ENCODE results near the gene ECEL1. TPM values are rescaled to one million over a fixed set of nuclear protein-coding genes. Genes with fewer than 3 reads are reported as not detected.
"Not testable (repeated sequence)": the region's sequence is repeated elsewhere in the genome, so short reads cannot be mapped to it uniquely, and the experiment has no call there.

Gene ECEL1
- total and polyA plus RNA-seq, 4 donors = 0.09 to 0.35 (median 0.23) TPM

DNA sequence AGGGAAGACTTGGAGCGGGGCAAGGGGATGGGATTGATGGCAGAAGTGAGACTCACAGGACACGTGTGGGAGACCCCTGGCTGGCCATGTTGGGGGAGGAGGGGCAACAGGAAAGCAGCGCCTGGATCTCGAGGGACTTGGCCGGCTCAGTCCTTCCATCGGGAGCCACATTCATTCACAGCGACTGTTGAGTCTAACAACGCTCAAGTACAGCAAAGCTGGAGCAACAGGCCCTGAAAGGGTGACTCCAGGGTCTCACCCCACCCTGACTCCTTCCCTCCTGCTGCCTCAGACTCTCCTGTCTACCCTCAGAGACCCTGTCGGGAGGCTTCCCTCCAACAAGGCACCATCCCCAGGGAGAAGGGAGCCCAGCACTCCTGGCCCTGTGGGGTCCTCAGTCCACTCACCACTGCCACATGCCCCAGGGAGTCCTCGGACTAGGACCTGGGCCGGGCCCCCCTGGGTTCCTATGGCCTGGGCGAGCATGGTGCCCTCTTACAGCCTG is 46.4 kb downstream of the ECEL1 start:
- Histone ChIP-seq H3K9me3 (ENCODE audit: control insufficient read depth in 4 of 4, insufficient read depth in 3 of 4, low read length in 3 of 4) (no peaks in the 10 kb centered on the region), H3K27ac (ENCODE audit: low read depth in 1 of 2, low read length in 1 of 2) (no peak overlapping the region), H3K4me1 (ENCODE audit: control insufficient read depth in 5 of 5, insufficient read depth in 5 of 5, low read length in 5 of 5) (no peaks in the 10 kb centered on the region), H3K36me3 (ENCODE audit: control insufficient read depth in 4 of 4, insufficient read depth in 4 of 4, low read length in 4 of 4) (no peaks in the 10 kb centered on the region), H3K9ac (ENCODE audit: insufficient read depth in 1 of 2, low read length in 2 of 2) (no peak overlapping the region), H3K4me3 (no peak overlapping the region), H3K27me3 (ENCODE audit: control insufficient read depth in 3 of 3, insufficient read depth in 3 of 3, low read length in 2 of 3) (no peaks in the 10 kb centered on the region)
- no peak for ATAC-seq (ENCODE audit: insufficient read depth, low FRiP score)
- TF ChIP-seq, protein P1, sequence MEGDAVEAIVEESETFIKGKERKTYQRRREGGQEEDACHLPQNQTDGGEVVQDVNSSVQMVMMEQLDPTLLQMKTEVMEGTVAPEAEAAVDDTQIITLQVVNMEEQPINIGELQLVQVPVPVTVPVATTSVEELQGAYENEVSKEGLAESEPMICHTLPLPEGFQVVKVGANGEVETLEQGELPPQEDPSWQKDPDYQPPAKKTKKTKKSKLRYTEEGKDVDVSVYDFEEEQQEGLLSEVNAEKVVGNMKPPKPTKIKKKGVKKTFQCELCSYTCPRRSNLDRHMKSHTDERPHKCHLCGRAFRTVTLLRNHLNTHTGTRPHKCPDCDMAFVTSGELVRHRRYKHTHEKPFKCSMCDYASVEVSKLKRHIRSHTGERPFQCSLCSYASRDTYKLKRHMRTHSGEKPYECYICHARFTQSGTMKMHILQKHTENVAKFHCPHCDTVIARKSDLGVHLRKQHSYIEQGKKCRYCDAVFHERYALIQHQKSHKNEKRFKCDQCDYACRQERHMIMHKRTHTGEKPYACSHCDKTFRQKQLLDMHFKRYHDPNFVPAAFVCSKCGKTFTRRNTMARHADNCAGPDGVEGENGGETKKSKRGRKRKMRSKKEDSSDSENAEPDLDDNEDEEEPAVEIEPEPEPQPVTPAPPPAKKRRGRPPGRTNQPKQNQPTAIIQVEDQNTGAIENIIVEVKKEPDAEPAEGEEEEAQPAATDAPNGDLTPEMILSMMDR (IDR thresholded peaks at IDR 0.05; ENCODE audit: control extremely low read depth, extremely low read depth) = no peak
- 74 to 76% methylated on average over 11 to 12 of the region's 12 CpGs for WGBS, 2 donors
- no peak for DNase-seq

- H3K36me3 ChIP-seq (ENCODE audit: control insufficient read depth in 4 of 4, insufficient read depth in 4 of 4, low read length in 4 of 4); H3K27me3 ChIP-seq (ENCODE audit: control insufficient read depth in 3 of 3, insufficient read depth in 3 of 3, low read length in 2 of 3); H3K27ac ChIP-seq (ENCODE audit: low read depth in 1 of 2, low read length in 1 of 2); H3K9me3 ChIP-seq (ENCODE audit: control insufficient read depth in 4 of 4, insufficient read depth in 3 of 4, low read length in 3 of 4); H3K9ac ChIP-seq (ENCODE audit: insufficient read depth in 1 of 2, low read length in 2 of 2); H3K4me1 ChIP-seq (ENCODE audit: control insufficient read depth in 5 of 5, insufficient read depth in 5 of 5, low read length in 5 of 5); H3K4me3 ChIP-seq: not testable (repeated sequence)
- TF ChIP-seq, protein P1 (IDR thresholded peaks at IDR 0.05; ENCODE audit: control extremely low read depth, extremely low read depth) = peak; percentile 88
- peak; percentile 83 for ATAC-seq (ENCODE audit: insufficient read depth, low FRiP score)
- peak; percentile 65 to 85 (median 69) for DNase-seq
- 10% methylated on average over 11 to 15 of the region's 16 CpGs for WGBS, 2 donors
These were observed 47.2 kb downstream of the ECEL1 start for GRCh38 chr2:232440220-232441018.

GRCh38 chr2:232439758-232440135 is 47.9 kb downstream of the ECEL1 start:
- no peaks in the 10 kb centered on the region for H3K9me3 ChIP-seq (ENCODE audit: control insufficient read depth in 4 of 4, insufficient read depth in 3 of 4, low read length in 3 of 4)
- H3K27me3 ChIP-seq (ENCODE audit: control insufficient read depth in 3 of 3, insufficient read depth in 3 of 3, low read length in 2 of 3) = no peaks in the 10 kb centered on the region
- no peaks in the 10 kb centered on the region for H3K4me1 ChIP-seq (ENCODE audit: control insufficient read depth in 5 of 5, insufficient read depth in 5 of 5, low read length in 5 of 5)
- WGBS, 2 donors = 35 to 57% methylated on average over 1 to 3 of the region's 5 CpGs
- TF ChIP-seq, protein P1 (IDR thresholded peaks at IDR 0.05; ENCODE audit: control extremely low read depth, extremely low read depth) = no peak
- no peak overlapping the region for H3K9ac ChIP-seq (ENCODE audit: insufficient read depth in 1 of 2, low read length in 2 of 2)
- ATAC-seq (ENCODE audit: insufficient read depth, low FRiP score) = no peak
- DNase-seq = no peak
- no peaks in the 10 kb centered on the region for H3K36me3 ChIP-seq (ENCODE audit: control insufficient read depth in 4 of 4, insufficient read depth in 4 of 4, low read length in 4 of 4)
- H3K27ac ChIP-seq (ENCODE audit: low read depth in 1 of 2, low read length in 1 of 2) = no peak overlapping the region
- H3K4me3 ChIP-seq = no peak overlapping the region
